ENCODE data around the gene BSG. TPM values are rescaled to one million over a fixed set of nuclear protein-coding genes. Genes with fewer than 3 reads are reported as not detected.

The BSG gene
- total and polyA plus RNA-seq, 10 of the 15 experiments (the other 5 are each of a cell fraction or from before 2014, with no cell fraction given): 2.8 to 297 (median 199) TPM

DNA sequence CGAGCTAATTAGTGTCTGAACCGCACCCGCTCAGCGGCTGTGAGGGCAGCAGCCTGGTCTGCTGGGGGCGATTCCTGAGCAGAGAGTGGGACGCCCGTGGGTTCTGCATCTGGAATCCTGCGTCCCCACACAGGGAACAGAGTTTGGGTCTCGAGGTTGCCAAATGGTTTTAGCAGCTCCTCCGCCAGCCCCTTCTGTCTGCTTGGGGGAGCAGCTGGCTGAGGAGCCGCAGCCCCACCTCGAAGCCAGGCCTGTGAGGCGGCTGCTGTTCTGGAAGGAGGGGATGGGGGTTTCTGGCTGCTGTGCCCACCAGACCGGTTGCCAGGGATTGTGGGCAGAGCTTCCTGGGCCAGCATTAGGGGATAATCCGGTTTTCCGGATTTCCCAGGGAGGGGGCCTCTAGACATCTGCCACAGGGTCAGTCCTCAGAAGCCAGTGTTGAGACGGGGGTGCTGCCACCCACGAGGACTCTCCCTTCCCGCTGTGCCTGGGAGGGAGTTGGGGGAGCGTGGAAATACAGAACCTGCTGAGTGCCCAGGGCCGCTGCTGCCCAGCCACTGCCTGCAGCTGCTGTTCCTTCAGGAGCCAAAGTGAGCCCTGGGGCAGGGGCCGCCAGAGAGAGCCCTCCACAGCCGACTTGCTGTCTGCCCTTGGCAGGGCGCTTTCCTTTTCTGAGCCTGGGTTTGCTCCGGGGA lies 38.9 kb upstream of the BSG start:
- intact Hi-C loops (cut with micrococcal nuclease; ENCODE audit: unreplicated experiment): loop anchor here (5.0 kb wide), 1 partner anchor 39 kb away; the partner anchor contains the start of gene BSG
- BruUV-seq (replicated peaks): TSS peak; percentile 59
- ChIA-PET CTCF (interaction anchor here (1.1 to 7.4 kb wide), 4 partner anchors 9 to 45 kb away, joined by 3 to 42 read pairs (median 12); partner anchors contain the start of gene TPGS1), SMC1A (ENCODE audit: uncharacterized antibody, unreplicated experiment) (interaction anchor here (2.6 to 2.9 kb wide), 2 partner anchors 22 to 41 kb away, joined by 14 to 20 read pairs; no protein-coding TSS in a partner anchor), RAD21 (ENCODE audit: unreplicated experiment) (interaction anchor here (2.1 to 2.4 kb wide), 3 partner anchors 23 to 41 kb away, joined by 7 to 17 read pairs (median 10); no protein-coding TSS in a partner anchor), POLR2A (interaction anchor here (0.5 to 1.0 kb wide), 2 partner anchors 23 to 911 kb away, joined by 3 read pairs; no protein-coding TSS in a partner anchor)
- H3K27ac ChIP-seq (ENCODE audit: control insufficient read depth, insufficient read depth): peak overlapping the region; percentile 47
- H3K9ac ChIP-seq (ENCODE audit: control insufficient read depth, insufficient read depth, low read length): peak overlapping the region; percentile 88
- H3K79me2 ChIP-seq (ENCODE audit: control insufficient read depth, insufficient read depth, low read length): peaks cover 27% of the 10 kb centered on the region
- TF ChIP-seq NFXL1 (IDR thresholded peaks at IDR 0.05; ENCODE audit: borderline replicate concordance) (no peak), SP1 (IDR thresholded peaks at IDR 0.05; ENCODE audit: low read depth, low read length) (no peak)
- peaks cover 8% of the 10 kb centered on the region for H3K4me1 ChIP-seq (ENCODE audit: control insufficient read depth, insufficient read depth, low read length)
- no peaks in the 10 kb centered on the region for H3K27me3 ChIP-seq (replicated peaks in 1 of 2; ENCODE audit: control insufficient read depth in 2 of 2, insufficient read depth in 2 of 2, low read length in 1 of 2)
- no peaks in the 10 kb centered on the region; the same call in 2 of the 3 replicates for H3K9me3 ChIP-seq (replicated peaks; ENCODE audit: control insufficient read depth, insufficient read depth, low read length)
- no peak for DNase-seq (ENCODE audit: low read depth, low spot score)
- H3K36me3 ChIP-seq (ENCODE audit: control insufficient read depth in 2 of 2, insufficient read depth in 2 of 2, low read length in 1 of 2): peaks cover 0 to 5% of the 10 kb centered on the region in 2 experiments; a peak in 3 of 4 replicates
- peak overlapping the region; percentile 59; the same call in 1 of the 2 replicates for H2AFZ ChIP-seq (ENCODE audit: control insufficient read depth, low read depth, low read length)
- H3K4me3 ChIP-seq: peak overlapping the region; percentile 97
- H4K20me1 ChIP-seq (ENCODE audit: control insufficient read depth, insufficient read depth): no peaks in the 10 kb centered on the region
- no peak for ATAC-seq
- WGBS (ENCODE audit: insufficient coverage, insufficient replicate concordance, low lambda C conversion rate, missing lambda C conversion rate): 60% methylated on average over 24 of the region's 25 CpGs
- FAIRE-seq: peak; percentile 7
- in situ Hi-C loops (cut with MboI): no loop called here
- H3K4me2 ChIP-seq (ENCODE audit: control insufficient read depth, insufficient read depth): peak overlapping the region; percentile 77

DNA sequence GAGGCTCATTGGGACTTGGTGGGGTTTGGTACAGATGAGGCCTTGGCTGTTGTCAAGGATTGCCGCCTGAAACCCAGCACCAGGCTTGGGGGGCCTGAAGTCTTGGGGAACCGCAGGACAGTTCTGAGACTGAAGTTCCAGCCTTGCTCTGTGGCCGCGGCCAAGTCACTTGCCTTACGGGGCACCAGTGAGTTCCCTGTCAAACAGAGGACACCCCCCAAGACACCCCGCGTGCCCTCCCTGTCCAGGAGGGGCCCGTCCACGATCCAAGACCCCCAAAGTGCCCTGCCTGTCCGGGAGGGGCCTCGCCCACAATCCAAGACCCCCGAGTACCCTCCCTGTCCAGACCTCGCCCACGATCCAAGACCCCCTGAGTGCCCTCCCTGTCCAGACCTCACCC lies 38.3 kb upstream of the BSG start:
- H3K9ac ChIP-seq (ENCODE audit: control insufficient read depth, insufficient read depth, low read length): no peak overlapping the region
- ChIA-PET CTCF (interaction anchor here (7.4 kb wide), 1 partner anchor 24 kb away, joined by 42 read pairs; no protein-coding TSS in a partner anchor), RAD21 (ENCODE audit: unreplicated experiment) (no interaction called here), SMC1A (ENCODE audit: uncharacterized antibody, unreplicated experiment) (no interaction called here), POLR2A (no interaction called here)
- H3K9me3 ChIP-seq (replicated peaks; ENCODE audit: control insufficient read depth, insufficient read depth, low read length): no peaks in the 10 kb centered on the region
- H3K4me3 ChIP-seq: no peak overlapping the region
- intact Hi-C loops (cut with micrococcal nuclease; ENCODE audit: unreplicated experiment): loop anchor here (5.0 kb wide), 1 partner anchor 38 kb away; the partner anchor contains the start of gene BSG
- BruUV-seq (replicated peaks): no TSS peak
- 84% methylated on average over 14 of the region's 14 CpGs for WGBS (ENCODE audit: insufficient coverage, insufficient replicate concordance, low lambda C conversion rate, missing lambda C conversion rate)
- no peak for FAIRE-seq
- H2AFZ ChIP-seq (ENCODE audit: control insufficient read depth, low read depth, low read length): no peak overlapping the region
- H3K27ac ChIP-seq (ENCODE audit: control insufficient read depth, insufficient read depth): no peak overlapping the region
- in situ Hi-C loops (cut with MboI): no loop called here
- peaks cover 8% of the 10 kb centered on the region for H3K4me1 ChIP-seq (ENCODE audit: control insufficient read depth, insufficient read depth, low read length)
- peaks cover 0 to 5% of the 10 kb centered on the region in 2 experiments; a peak in 3 of 4 replicates for H3K36me3 ChIP-seq (ENCODE audit: control insufficient read depth in 2 of 2, insufficient read depth in 2 of 2, low read length in 1 of 2)
- H4K20me1 ChIP-seq (ENCODE audit: control insufficient read depth, insufficient read depth): no peaks in the 10 kb centered on the region
- H3K27me3 ChIP-seq (replicated peaks in 1 of 2; ENCODE audit: control insufficient read depth in 2 of 2, insufficient read depth in 2 of 2, low read length in 1 of 2): no peaks in the 10 kb centered on the region
- peaks cover 27% of the 10 kb centered on the region for H3K79me2 ChIP-seq (ENCODE audit: control insufficient read depth, insufficient read depth, low read length)
- TF ChIP-seq, protein P1, sequence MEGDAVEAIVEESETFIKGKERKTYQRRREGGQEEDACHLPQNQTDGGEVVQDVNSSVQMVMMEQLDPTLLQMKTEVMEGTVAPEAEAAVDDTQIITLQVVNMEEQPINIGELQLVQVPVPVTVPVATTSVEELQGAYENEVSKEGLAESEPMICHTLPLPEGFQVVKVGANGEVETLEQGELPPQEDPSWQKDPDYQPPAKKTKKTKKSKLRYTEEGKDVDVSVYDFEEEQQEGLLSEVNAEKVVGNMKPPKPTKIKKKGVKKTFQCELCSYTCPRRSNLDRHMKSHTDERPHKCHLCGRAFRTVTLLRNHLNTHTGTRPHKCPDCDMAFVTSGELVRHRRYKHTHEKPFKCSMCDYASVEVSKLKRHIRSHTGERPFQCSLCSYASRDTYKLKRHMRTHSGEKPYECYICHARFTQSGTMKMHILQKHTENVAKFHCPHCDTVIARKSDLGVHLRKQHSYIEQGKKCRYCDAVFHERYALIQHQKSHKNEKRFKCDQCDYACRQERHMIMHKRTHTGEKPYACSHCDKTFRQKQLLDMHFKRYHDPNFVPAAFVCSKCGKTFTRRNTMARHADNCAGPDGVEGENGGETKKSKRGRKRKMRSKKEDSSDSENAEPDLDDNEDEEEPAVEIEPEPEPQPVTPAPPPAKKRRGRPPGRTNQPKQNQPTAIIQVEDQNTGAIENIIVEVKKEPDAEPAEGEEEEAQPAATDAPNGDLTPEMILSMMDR (IDR thresholded peaks at IDR 0.05 in 2 of 3, conservative IDR thresholded peaks at IDR 0.05 in 1 of 3; ENCODE audit: control insufficient read depth in 2 of 3, extremely low read depth in 1 of 3, insufficient read depth in 1 of 3, low read depth in 3 of 3, low read length in 3 of 3): 0 out of 6 replicates have a peak, but pooled peaks of 1 of the 3 experiments have one; percentile 8
- TF ChIP-seq FOS (IDR thresholded peaks at IDR 0.05; ENCODE audit: borderline replicate concordance, extremely low read depth, insufficient read length) (no peak), ZNF622 (IDR thresholded peaks at IDR 0.05) (no peak)
- TF ChIP-seq, protein P2, sequence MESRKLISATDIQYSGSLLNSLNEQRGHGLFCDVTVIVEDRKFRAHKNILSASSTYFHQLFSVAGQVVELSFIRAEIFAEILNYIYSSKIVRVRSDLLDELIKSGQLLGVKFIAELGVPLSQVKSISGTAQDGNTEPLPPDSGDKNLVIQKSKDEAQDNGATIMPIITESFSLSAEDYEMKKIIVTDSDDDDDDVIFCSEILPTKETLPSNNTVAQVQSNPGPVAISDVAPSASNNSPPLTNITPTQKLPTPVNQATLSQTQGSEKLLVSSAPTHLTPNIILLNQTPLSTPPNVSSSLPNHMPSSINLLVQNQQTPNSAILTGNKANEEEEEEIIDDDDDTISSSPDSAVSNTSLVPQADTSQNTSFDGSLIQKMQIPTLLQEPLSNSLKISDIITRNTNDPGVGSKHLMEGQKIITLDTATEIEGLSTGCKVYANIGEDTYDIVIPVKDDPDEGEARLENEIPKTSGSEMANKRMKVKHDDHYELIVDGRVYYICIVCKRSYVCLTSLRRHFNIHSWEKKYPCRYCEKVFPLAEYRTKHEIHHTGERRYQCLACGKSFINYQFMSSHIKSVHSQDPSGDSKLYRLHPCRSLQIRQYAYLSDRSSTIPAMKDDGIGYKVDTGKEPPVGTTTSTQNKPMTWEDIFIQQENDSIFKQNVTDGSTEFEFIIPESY (IDR thresholded peaks at IDR 0.05): no peak
- no peak for DNase-seq (ENCODE audit: low read depth, low spot score)
- ATAC-seq: no peak
- H3K4me2 ChIP-seq (ENCODE audit: control insufficient read depth, insufficient read depth): peak overlapping the region; percentile 77
